Measurements from ENCODE around the gene OR2T6.
"Not testable (repeated sequence)": the region's sequence is repeated elsewhere in the genome, so short reads cannot be mapped to it uniquely, and the experiment has no call there.

OR2T6 gene

DNA sequence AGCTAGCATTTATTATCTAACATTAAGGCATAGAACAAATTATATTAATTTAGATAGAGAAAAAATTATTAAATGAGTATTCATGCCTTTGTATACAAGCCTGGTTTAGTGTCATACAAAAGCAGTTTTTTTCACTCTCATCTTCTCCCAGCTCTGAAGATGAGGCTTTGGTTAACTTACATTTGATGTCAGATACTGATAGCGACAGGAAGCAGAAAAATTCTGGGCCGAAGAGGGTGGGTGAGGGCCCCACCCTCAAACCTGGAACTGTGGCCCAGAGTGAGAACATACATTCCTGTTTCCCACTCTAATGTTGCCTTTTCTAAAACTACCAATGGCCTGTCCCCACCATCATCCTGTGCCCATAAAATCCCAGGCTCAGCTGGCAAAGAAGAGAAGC, 42.3 kb downstream of the OR2T6 start:
- Mint-ChIP-seq H3K4me1 (no peaks in the 10 kb centered on the region), H3K27ac (no peak overlapping the region), H3K9me3 (peaks cover 45% of the 10 kb centered on the region), H3K36me3 (ENCODE audit: low read depth) (peaks cover 3% of the 10 kb centered on the region), H3K27me3 (ENCODE audit: low read depth) (no peaks in the 10 kb centered on the region), H3K4me3 (no peak overlapping the region)
- no peak for TF ChIP-seq CTCF (IDR thresholded peaks at IDR 0.05; ENCODE audit: unreplicated experiment in 3 of 3)

- Mint-ChIP-seq H3K27me3 (ENCODE audit: low read depth) (no peaks in the 10 kb centered on the region), H3K4me3 (no peak overlapping the region), H3K4me1 (no peaks in the 10 kb centered on the region), H3K36me3 (ENCODE audit: low read depth) (peaks cover 3% of the 10 kb centered on the region), H3K9me3 (peaks cover 43% of the 10 kb centered on the region), H3K27ac (no peak overlapping the region)
- TF ChIP-seq CTCF (IDR thresholded peaks at IDR 0.05; ENCODE audit: unreplicated experiment in 3 of 3) = no peak
Measured at GRCh38 chr1:248421384-248421783, 45.8 kb downstream of the OR2T6 start.

GRCh38 chr1:248427526-248428191, 52.1 kb downstream of the OR2T6 start:
- H3K36me3 Mint-ChIP-seq (ENCODE audit: low read depth); H3K4me3 Mint-ChIP-seq; H3K27me3 Mint-ChIP-seq (ENCODE audit: low read depth); H3K4me1 Mint-ChIP-seq; H3K27ac Mint-ChIP-seq: not testable (repeated sequence)
- H3K9me3 Mint-ChIP-seq = peaks cover 57% of the 10 kb centered on the region

- not testable (repeated sequence) for H3K4me1 Mint-ChIP-seq; H3K36me3 Mint-ChIP-seq (ENCODE audit: low read depth); H3K4me3 Mint-ChIP-seq; H3K27ac Mint-ChIP-seq; H3K27me3 Mint-ChIP-seq (ENCODE audit: low read depth)
- H3K9me3 Mint-ChIP-seq = peaks cover 53% of the 10 kb centered on the region
Measured at GRCh38 chr1:248428192-248428533, 52.6 kb downstream of the OR2T6 start.

DNA sequence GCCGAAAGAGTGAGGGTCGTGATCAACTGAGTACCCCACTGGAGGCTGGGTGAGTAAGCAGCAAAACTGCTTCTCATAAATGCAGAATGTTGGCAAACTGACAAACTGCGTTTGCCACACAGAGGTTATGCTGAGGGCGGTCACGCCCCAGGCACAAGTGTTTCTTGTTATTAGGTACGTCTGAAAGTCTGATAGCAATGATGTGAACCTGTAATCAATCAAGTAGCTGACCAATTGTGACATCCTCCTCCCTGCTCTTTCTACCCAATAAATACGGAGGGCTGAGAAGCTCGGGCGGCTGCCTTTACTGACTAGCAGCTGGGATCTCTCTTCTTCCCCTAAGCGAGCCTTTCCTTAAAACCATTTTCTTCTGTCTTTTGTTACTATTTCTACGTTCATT, 56.1 kb downstream of the OR2T6 start:
- not testable (repeated sequence) for H3K4me3 Mint-ChIP-seq; H3K4me1 Mint-ChIP-seq; H3K27ac Mint-ChIP-seq; H3K36me3 Mint-ChIP-seq (ENCODE audit: low read depth); H3K27me3 Mint-ChIP-seq (ENCODE audit: low read depth)
- peaks cover 43% of the 10 kb centered on the region for H3K9me3 Mint-ChIP-seq

- H3K4me3 Mint-ChIP-seq; H3K4me1 Mint-ChIP-seq; H3K36me3 Mint-ChIP-seq (ENCODE audit: low read depth); H3K27ac Mint-ChIP-seq; H3K27me3 Mint-ChIP-seq (ENCODE audit: low read depth): not testable (repeated sequence)
- H3K9me3 Mint-ChIP-seq = peaks cover 38% of the 10 kb centered on the region
Measured at GRCh38 chr1:248432201-248432600, 56.7 kb downstream of the OR2T6 start.

GRCh38 chr1:248433811-248434415, 58.4 kb downstream of the OR2T6 start:
- not testable (repeated sequence) for H3K27ac Mint-ChIP-seq; H3K36me3 Mint-ChIP-seq (ENCODE audit: low read depth); H3K4me1 Mint-ChIP-seq; H3K27me3 Mint-ChIP-seq (ENCODE audit: low read depth); H3K4me3 Mint-ChIP-seq
- peaks cover 32% of the 10 kb centered on the region for H3K9me3 Mint-ChIP-seq

DNA sequence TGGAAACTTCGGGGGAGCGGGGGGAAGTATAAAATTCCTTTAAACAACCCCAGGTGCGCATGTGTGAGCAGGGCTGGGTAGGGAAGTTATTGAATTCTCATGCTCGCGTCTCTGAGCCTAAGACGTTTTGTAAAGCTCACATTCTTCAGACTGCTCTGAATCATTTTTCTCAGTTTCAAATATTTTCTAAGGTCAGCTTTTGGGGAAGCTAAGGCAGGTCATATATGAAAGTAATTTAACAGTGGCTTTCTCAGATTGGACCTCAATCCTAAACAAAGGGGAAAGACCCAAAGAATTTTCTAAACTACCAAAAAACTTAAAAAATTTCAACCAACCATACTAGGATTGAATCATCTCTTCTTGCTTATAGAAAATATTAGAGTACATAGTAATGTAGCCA, 59.4 kb downstream of the OR2T6 start:
- not testable (repeated sequence) for H3K4me1 Mint-ChIP-seq; H3K27me3 Mint-ChIP-seq (ENCODE audit: low read depth); H3K36me3 Mint-ChIP-seq (ENCODE audit: low read depth); H3K27ac Mint-ChIP-seq; H3K4me3 Mint-ChIP-seq
- peaks cover 30% of the 10 kb centered on the region for H3K9me3 Mint-ChIP-seq

DNA sequence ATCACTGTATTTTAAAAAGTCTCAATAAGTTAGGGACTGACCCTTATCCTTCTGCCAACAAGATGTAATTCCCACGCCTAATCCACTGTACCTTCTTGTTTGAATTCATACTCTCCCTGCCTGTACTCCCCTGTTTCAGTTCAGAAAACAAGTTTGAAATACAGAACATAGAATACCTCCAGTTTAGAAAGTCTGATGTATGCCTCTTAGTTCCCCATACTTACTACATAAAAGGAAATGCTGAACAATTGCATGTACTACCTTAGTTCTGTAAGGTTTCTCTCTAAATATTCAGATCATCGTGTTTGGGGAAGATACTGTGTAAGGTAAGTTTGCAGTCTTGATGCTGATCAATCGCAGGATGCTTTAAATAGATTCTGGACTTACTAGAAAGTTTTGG, 60.8 kb downstream of the OR2T6 start:
- H3K27ac Mint-ChIP-seq; H3K36me3 Mint-ChIP-seq (ENCODE audit: low read depth); H3K4me1 Mint-ChIP-seq; H3K27me3 Mint-ChIP-seq (ENCODE audit: low read depth); H3K4me3 Mint-ChIP-seq: not testable (repeated sequence)
- peaks cover 17% of the 10 kb centered on the region for H3K9me3 Mint-ChIP-seq

GRCh38 chr1:248438668-248439067, 63.1 kb downstream of the OR2T6 start:
- H3K36me3 Mint-ChIP-seq (ENCODE audit: low read depth); H3K4me1 Mint-ChIP-seq; H3K27me3 Mint-ChIP-seq (ENCODE audit: low read depth); H3K27ac Mint-ChIP-seq; H3K4me3 Mint-ChIP-seq; H3K9me3 Mint-ChIP-seq: not testable (repeated sequence)

- H3K36me3 Mint-ChIP-seq (ENCODE audit: low read depth); H3K4me3 Mint-ChIP-seq; H3K27ac Mint-ChIP-seq; H3K27me3 Mint-ChIP-seq (ENCODE audit: low read depth); H3K4me1 Mint-ChIP-seq; H3K9me3 Mint-ChIP-seq: not testable (repeated sequence)
Measured at GRCh38 chr1:248439283-248439682, 63.7 kb downstream of the OR2T6 start.

Data from nephron (organoid).